ENCODE results near the gene RNF141. TPM values are rescaled to one million over a fixed set of nuclear protein-coding genes. Genes with fewer than 3 reads are reported as not detected.

RNF141 gene
- total and polyA plus RNA-seq, 10 of the 15 experiments (the other 5 are each of a cell fraction or from before 2014, with no cell fraction given) = 7.6 to 36.8 (median 13.6) TPM

DNA sequence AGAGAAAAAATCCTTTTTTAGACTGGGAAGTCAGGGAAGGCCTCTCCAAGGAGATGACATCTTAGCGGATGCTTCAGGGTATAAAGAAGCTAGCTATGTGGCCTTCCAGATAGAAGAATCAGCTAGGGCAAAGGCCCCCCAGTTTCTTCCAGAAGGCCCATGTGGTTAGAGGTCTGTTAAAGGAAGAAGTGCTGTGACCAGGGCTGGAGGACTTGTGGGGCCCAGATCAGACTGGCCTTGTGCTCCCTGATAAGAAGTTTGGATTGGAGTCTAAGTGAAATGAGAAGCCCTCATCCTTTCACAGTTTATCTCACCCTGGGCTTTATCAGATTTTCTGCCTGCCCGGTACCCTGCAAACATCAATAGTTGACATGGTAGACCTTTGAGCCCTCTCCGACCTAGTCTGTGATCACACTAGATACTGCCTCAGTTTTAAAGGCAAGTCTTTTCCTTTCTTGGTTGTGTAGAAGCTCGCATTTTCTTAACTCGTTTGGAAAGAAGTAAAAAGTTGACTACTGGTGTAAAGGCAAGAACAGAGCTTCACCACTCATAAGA is 78.2 kb downstream of the RNF141 start (continued):
- TF ChIP-seq MYC (IDR thresholded peaks at IDR 0.05; ENCODE audit: insufficient read depth, insufficient read length, insufficient replicate concordance, low read length, severe bottlenecking) = no peak
- TF ChIP-seq RB1 (IDR thresholded peaks at IDR 0.05; ENCODE audit: borderline replicate concordance) = no peak
- TF ChIP-seq SMC3 (IDR thresholded peaks at IDR 0.05; ENCODE audit: borderline replicate concordance, low read length) = no peak
- no peak for TF ChIP-seq NFXL1 (IDR thresholded peaks at IDR 0.05; ENCODE audit: borderline replicate concordance)
- no peak for TF ChIP-seq MEF2B (IDR thresholded peaks at IDR 0.05; ENCODE audit: partially characterized antibody, poor library complexity, severe bottlenecking)

MicroRNAs encoded within 50 kb of the gene (microRNA counts, 767-probe panel; counts per million panel counts)
- 1,346 counts per million, percentile 48 among the panel's probes with 10 or more counts for microRNA hsa-miR-4485

Other genes starting within 250 kb of the RNF141 start
- 0.65 and 1.6 TPM in 2 replicates for gene SBF2, start 247.0 kb downstream of the RNF141 start, total RNA-seq (2014; rRNA removed)
- gene SBF2, start 247.0 kb downstream of the RNF141 start, total RNA-seq (2014; rRNA removed; fragmentation: Illumina TruSeq; extraction: Trizol) = 0.92 and 1.1 TPM in 2 replicates
- 0.62 and 0.96 TPM in 2 replicates for gene SBF2, start 247.0 kb downstream of the RNF141 start, total RNA-seq (2021)
- gene SBF2, start 247.0 kb downstream of the RNF141 start, polyA plus RNA-seq (2011; rRNA removed) = 1.7 and 2.3 TPM in 2 replicates
- 0.35 and 1.3 TPM in 2 replicates for gene SBF2, start 247.0 kb downstream of the RNF141 start, polyA plus RNA-seq (2014; fragmentation: Illumina TruSeq; extraction: Trizol)
- under 1 TPM; 0.24 to 0.26 TPM for gene SBF2, start 247.0 kb downstream of the RNF141 start, polyA plus RNA-seq (2014; fragmentation: Nextera tagmentation; extraction: Ambion mirVana)
- 0.38 and 1.1 TPM in 2 replicates for gene SBF2, start 247.0 kb downstream of the RNF141 start, polyA plus RNA-seq (2014; rRNA removed)
- gene SBF2, start 247.0 kb downstream of the RNF141 start, polyA plus RNA-seq (2016; fragmentation: Nextera tagmentation; extraction: Ambion mirVana) = 1 to 10 TPM; 2.1 to 2.2 TPM
- gene ADM, start 236.1 kb downstream of the RNF141 start, total RNA-seq (2014; rRNA removed) = not detected in 2 replicates
- gene ADM, start 236.1 kb downstream of the RNF141 start, total RNA-seq (2014; rRNA removed; fragmentation: Illumina TruSeq; extraction: Trizol) = not detected in 2 replicates
- 0.21 TPM in 1 of 2 replicates, not detected in the other for gene ADM, start 236.1 kb downstream of the RNF141 start, total RNA-seq (2021)
- gene ADM, start 236.1 kb downstream of the RNF141 start, polyA plus RNA-seq (2011; rRNA removed) = 2.7 and 4.2 TPM in 2 replicates
- not detected in 2 replicates for gene ADM, start 236.1 kb downstream of the RNF141 start, polyA plus RNA-seq (2014; fragmentation: Illumina TruSeq; extraction: Trizol)
- gene ADM, start 236.1 kb downstream of the RNF141 start, polyA plus RNA-seq (2014; fragmentation: Nextera tagmentation; extraction: Ambion mirVana) = not detected
- gene ADM, start 236.1 kb downstream of the RNF141 start, polyA plus RNA-seq (2014; rRNA removed) = not detected in 2 replicates
- under 1 TPM in 1 of 2 experiments, not detected in 1; 0.11 TPM for gene ADM, start 236.1 kb downstream of the RNF141 start, polyA plus RNA-seq (2016; fragmentation: Nextera tagmentation; extraction: Ambion mirVana)
- gene AMPD3, start 85.9 kb downstream of the RNF141 start, total RNA-seq (2014; rRNA removed) = 19.6 and 20.4 TPM in 2 replicates
- 11.3 TPM in 2 replicates for gene AMPD3, start 85.9 kb downstream of the RNF141 start, total RNA-seq (2014; rRNA removed; fragmentation: Illumina TruSeq; extraction: Trizol)
- gene AMPD3, start 85.9 kb downstream of the RNF141 start, total RNA-seq (2021) = 24.3 and 28.6 TPM in 2 replicates
- gene AMPD3, start 85.9 kb downstream of the RNF141 start, polyA plus RNA-seq (2011; rRNA removed) = 24.3 and 27.0 TPM in 2 replicates
- gene AMPD3, start 85.9 kb downstream of the RNF141 start, polyA plus RNA-seq (2014; fragmentation: Illumina TruSeq; extraction: Trizol) = 18.2 and 21.9 TPM in 2 replicates
- gene AMPD3, start 85.9 kb downstream of the RNF141 start, polyA plus RNA-seq (2014; fragmentation: Nextera tagmentation; extraction: Ambion mirVana) = 1 to 10 TPM; 5.6 to 7.8 TPM
- gene AMPD3, start 85.9 kb downstream of the RNF141 start, polyA plus RNA-seq (2014; rRNA removed) = 20.0 and 21.7 TPM in 2 replicates
- 1 to 10 TPM; 6.6 to 7.2 TPM for gene AMPD3, start 85.9 kb downstream of the RNF141 start, polyA plus RNA-seq (2016; fragmentation: Nextera tagmentation; extraction: Ambion mirVana)
- 0.05 TPM in 1 of 2 replicates, not detected in the other for gene LYVE1, start 27.5 kb upstream of the RNF141 start, total RNA-seq (2014; rRNA removed)
- not detected in 2 replicates for gene LYVE1, start 27.5 kb upstream of the RNF141 start, total RNA-seq (2014; rRNA removed; fragmentation: Illumina TruSeq; extraction: Trizol)
- gene LYVE1, start 27.5 kb upstream of the RNF141 start, total RNA-seq (2021) = 0.13 and 0.15 TPM in 2 replicates
- not detected in 2 replicates for gene LYVE1, start 27.5 kb upstream of the RNF141 start, polyA plus RNA-seq (2011; rRNA removed)
- gene LYVE1, start 27.5 kb upstream of the RNF141 start, polyA plus RNA-seq (2014; fragmentation: Illumina TruSeq; extraction: Trizol) = not detected in 2 replicates
- gene LYVE1, start 27.5 kb upstream of the RNF141 start, polyA plus RNA-seq (2014; fragmentation: Nextera tagmentation; extraction: Ambion mirVana) = not detected
- gene LYVE1, start 27.5 kb upstream of the RNF141 start, polyA plus RNA-seq (2014; rRNA removed) = not detected in 2 replicates
- gene LYVE1, start 27.5 kb upstream of the RNF141 start, polyA plus RNA-seq (2016; fragmentation: Nextera tagmentation; extraction: Ambion mirVana) = not detected
- under 0.01 and 0.06 TPM in 2 replicates for gene IRAG1, start 152.6 kb upstream of the RNF141 start, total RNA-seq (2014; rRNA removed)
- 0.05 and 0.18 TPM in 2 replicates for gene IRAG1, start 152.6 kb upstream of the RNF141 start, total RNA-seq (2014; rRNA removed; fragmentation: Illumina TruSeq; extraction: Trizol)
- gene IRAG1, start 152.6 kb upstream of the RNF141 start, total RNA-seq (2021) = 0.03 and 0.40 TPM in 2 replicates
- gene IRAG1, start 152.6 kb upstream of the RNF141 start, polyA plus RNA-seq (2011; rRNA removed) = 0.01 TPM in 1 of 2 replicates, not detected in the other
- gene IRAG1, start 152.6 kb upstream of the RNF141 start, polyA plus RNA-seq (2014; fragmentation: Illumina TruSeq; extraction: Trizol) = 0.06 TPM in 1 of 2 replicates, not detected in the other
- gene IRAG1, start 152.6 kb upstream of the RNF141 start, polyA plus RNA-seq (2014; fragmentation: Nextera tagmentation; extraction: Ambion mirVana) = under 1 TPM in 1 of 2 experiments, not detected in 1; 0.02 TPM
- gene IRAG1, start 152.6 kb upstream of the RNF141 start, polyA plus RNA-seq (2014; rRNA removed) = 0.04 and 0.08 TPM in 2 replicates
- not detected for gene IRAG1, start 152.6 kb upstream of the RNF141 start, polyA plus RNA-seq (2016; fragmentation: Nextera tagmentation; extraction: Ambion mirVana)
- 23.9 and 28.7 TPM in 2 replicates for gene CTR9, start 210.1 kb upstream of the RNF141 start, total RNA-seq (2014; rRNA removed)
- gene CTR9, start 210.1 kb upstream of the RNF141 start, total RNA-seq (2014; rRNA removed; fragmentation: Illumina TruSeq; extraction: Trizol) = 28.9 and 33.1 TPM in 2 replicates
- gene CTR9, start 210.1 kb upstream of the RNF141 start, total RNA-seq (2021) = 40.4 and 43.2 TPM in 2 replicates
- 20.5 and 29.0 TPM in 2 replicates for gene CTR9, start 210.1 kb upstream of the RNF141 start, polyA plus RNA-seq (2011; rRNA removed)
- 50.0 and 50.3 TPM in 2 replicates for gene CTR9, start 210.1 kb upstream of the RNF141 start, polyA plus RNA-seq (2014; fragmentation: Illumina TruSeq; extraction: Trizol)
- gene CTR9, start 210.1 kb upstream of the RNF141 start, polyA plus RNA-seq (2014; fragmentation: Nextera tagmentation; extraction: Ambion mirVana) = 10 to 100 TPM; 13.9 to 24.3 TPM
- gene CTR9, start 210.1 kb upstream of the RNF141 start, polyA plus RNA-seq (2014; rRNA removed) = 24.0 and 24.6 TPM in 2 replicates
- gene CTR9, start 210.1 kb upstream of the RNF141 start, polyA plus RNA-seq (2016; fragmentation: Nextera tagmentation; extraction: Ambion mirVana) = 10 to 100 TPM; 53.0 to 54.9 TPM

All from GM12878 (cell line).